Choroid plexus epithelial cell (primary cell): Measurements from ENCODE around the gene ATP2B2.

Experiments used
- DNase-seq: peaks from one replicate; pipeline ENCODE4 v3.0.0-alpha.2; 2010; ENCODE audit warnings: low read depth
- H3K4me3 ChIP-seq: 2 replicates; pipeline ENCODE4 v1.5.1; 2011; ENCODE audit warnings: low read depth, mild to moderate bottlenecking, control low read depth, low read length, moderate library complexity
- TF ChIP-seq, protein P1 (sequence below): conservative IDR thresholded peaks from 2 replicates; pipeline ENCODE4 v1.5.1; 2011; ENCODE audit warnings: low read depth, mild to moderate bottlenecking, control low read depth, inconsistent platforms, low read length, moderate library complexity

ATP2B2 gene

GRCh38 chr3:10411598-10412332 lies 93.6 kb downstream of the ATP2B2 start:
- no peak for DNase-seq
- TF ChIP-seq, protein P1, sequence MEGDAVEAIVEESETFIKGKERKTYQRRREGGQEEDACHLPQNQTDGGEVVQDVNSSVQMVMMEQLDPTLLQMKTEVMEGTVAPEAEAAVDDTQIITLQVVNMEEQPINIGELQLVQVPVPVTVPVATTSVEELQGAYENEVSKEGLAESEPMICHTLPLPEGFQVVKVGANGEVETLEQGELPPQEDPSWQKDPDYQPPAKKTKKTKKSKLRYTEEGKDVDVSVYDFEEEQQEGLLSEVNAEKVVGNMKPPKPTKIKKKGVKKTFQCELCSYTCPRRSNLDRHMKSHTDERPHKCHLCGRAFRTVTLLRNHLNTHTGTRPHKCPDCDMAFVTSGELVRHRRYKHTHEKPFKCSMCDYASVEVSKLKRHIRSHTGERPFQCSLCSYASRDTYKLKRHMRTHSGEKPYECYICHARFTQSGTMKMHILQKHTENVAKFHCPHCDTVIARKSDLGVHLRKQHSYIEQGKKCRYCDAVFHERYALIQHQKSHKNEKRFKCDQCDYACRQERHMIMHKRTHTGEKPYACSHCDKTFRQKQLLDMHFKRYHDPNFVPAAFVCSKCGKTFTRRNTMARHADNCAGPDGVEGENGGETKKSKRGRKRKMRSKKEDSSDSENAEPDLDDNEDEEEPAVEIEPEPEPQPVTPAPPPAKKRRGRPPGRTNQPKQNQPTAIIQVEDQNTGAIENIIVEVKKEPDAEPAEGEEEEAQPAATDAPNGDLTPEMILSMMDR = no peak

DNA sequence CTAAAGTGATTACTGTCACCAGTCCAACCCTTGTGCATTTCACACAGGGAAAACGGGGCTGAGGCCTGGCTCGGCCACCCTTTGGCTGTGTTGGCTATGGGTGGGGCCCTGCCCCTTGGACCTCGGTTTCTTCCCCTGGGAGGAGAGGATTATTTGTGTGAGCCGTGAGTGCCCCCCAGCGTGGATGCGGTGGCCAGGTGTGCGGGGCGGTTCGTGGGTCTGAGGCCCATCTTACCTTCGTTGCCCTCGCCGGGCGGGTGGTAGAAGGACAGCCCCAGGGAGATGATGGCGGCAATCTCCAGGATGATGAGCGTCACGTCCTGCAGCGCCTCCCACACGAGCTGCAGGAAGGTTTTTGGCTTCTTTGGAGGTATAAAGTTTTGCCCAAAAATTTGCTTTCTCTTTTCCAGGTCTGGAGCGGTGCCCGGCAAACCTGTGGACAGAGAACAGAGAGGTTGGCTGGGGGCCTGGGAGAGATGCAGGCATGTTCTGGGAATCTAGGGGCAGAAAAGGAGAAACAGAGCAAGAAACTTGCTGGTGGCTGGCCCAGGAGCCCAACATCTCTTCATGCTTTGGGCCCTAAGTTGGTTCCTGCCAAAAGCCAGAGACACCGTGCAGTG lies 94.9 kb downstream of the ATP2B2 start:
- no peak overlapping the region for H3K4me3 ChIP-seq
- no peak for DNase-seq
- TF ChIP-seq, protein P1 = no peak

More at GRCh38 chr3:10411598-10412332, 93.6 kb downstream of the ATP2B2 start:
- no peak overlapping the region for H3K4me3 ChIP-seq

- peak; percentile 15 for DNase-seq
- H3K4me3 ChIP-seq = no peak overlapping the region
- TF ChIP-seq, protein P1 = no peak
Observed at GRCh38 chr3:10408680-10409079, 96.7 kb downstream of the ATP2B2 start.

DNA sequence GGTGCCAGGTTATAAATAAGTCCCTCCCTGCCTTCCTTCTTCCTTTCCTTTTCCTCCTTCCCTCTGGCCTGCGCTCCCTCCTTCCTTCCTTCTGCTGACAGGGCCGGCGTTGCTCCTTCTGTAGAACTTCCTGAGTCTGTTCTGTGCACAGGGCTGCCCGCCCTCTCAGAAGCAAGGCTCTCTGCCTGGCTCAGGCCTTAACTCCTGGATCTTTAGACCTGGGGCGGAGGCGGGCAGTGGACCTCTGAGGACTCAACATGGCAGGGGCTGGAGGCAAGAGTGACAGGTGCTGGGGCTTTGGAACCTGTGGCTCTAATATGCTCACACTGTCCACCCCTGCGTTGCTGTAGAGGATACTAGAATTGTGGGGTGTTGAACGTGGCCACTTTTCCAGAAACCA lies 98.0 kb downstream of the ATP2B2 start:
- DNase-seq = no peak
- TF ChIP-seq, protein P1 = no peak
- H3K4me3 ChIP-seq = no peak overlapping the region

DNA sequence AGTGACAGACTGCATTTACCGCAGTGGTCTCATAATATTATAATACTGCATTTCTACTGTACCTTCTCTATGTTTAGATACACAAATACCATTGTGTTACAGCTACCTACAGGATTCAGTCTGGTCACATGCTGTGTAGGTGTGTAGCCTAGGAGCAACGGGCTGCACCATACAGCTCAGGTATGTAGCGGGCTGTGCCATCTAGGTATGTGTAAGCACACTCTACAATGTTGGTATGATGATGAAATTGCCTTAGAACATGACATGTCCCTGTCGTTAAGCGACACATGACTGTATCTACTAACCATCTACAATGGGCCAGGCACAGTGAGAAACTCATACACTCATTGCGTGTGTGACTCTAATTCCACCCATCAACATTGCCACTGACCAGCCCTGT lies 99.0 kb downstream of the ATP2B2 start:
- DNase-seq = no peak
- TF ChIP-seq, protein P1 = no peak
- no peak overlapping the region for H3K4me3 ChIP-seq

- TF ChIP-seq, protein P1 = no peak
- no peak overlapping the region for H3K4me3 ChIP-seq
- DNase-seq = no peak
Observed at GRCh38 chr3:10405816-10406215, 99.6 kb downstream of the ATP2B2 start.

DNA sequence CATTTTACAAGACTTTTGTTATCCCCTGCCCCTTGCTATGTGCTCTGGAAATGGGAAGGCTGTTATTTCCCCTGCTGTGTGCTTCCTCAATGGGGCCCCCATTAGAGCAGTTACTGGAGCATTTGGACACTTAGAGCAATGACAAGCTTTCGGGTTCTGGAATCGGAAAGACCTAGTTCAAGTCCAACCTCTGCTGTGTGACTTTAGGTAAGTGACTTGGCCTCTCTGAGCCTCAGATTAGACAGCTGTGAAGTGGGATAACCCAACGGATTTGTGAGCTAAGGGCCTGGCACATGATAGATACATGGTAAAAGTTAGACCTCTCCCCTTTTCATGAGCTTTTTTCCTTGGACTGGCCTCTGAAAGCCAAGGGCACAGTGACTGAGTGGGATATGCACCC lies 100.5 kb downstream of the ATP2B2 start:
- TF ChIP-seq, protein P1 = no peak
- no peak for DNase-seq
- H3K4me3 ChIP-seq = no peak overlapping the region
